Transverse colon (tissue), 4 donors: ENCODE measurements around the gene NGDN.

Experiments used
- CTCF ChIP-seq, 5 experiments: fragments of 200-600 bp in 3 of 5; fragments of 450-650 bp in 2 of 5; sonication (generic) in 3 of 5; IDR thresholded peaks; 1 replicate in 2 of 5; 2 replicates in 3 of 5; pipeline ENCODE4 v1.5.1; 2016 to 2017; ENCODE audit warnings: antibody characterized with exemption in 5 of 5, inconsistent platforms in 3 of 5, mild to moderate bottlenecking in 2 of 5, moderate library complexity in 1 of 5
- EP300 ChIP-seq: sonication (generic); formaldehyde crosslinking; IDR thresholded peaks from one replicate; pipeline ENCODE4 v1.6.1; 2017; ENCODE audit warnings: antibody characterized with exemption, low read depth
- POLR2A ChIP-seq: fragments of 450-650 bp; IDR thresholded peaks from one replicate; pipeline ENCODE4 v1.6.1; 2016; ENCODE audit warnings: antibody characterized with exemption, mild to moderate bottlenecking, moderate library complexity
- POLR2AphosphoS5 ChIP-seq, 3 donors: sonication (generic); formaldehyde crosslinking; IDR thresholded peaks; one replicate each; pipeline ENCODE4 v1.6.1; 2016; ENCODE audit warnings: antibody characterized with exemption in 3 of 3

DNA sequence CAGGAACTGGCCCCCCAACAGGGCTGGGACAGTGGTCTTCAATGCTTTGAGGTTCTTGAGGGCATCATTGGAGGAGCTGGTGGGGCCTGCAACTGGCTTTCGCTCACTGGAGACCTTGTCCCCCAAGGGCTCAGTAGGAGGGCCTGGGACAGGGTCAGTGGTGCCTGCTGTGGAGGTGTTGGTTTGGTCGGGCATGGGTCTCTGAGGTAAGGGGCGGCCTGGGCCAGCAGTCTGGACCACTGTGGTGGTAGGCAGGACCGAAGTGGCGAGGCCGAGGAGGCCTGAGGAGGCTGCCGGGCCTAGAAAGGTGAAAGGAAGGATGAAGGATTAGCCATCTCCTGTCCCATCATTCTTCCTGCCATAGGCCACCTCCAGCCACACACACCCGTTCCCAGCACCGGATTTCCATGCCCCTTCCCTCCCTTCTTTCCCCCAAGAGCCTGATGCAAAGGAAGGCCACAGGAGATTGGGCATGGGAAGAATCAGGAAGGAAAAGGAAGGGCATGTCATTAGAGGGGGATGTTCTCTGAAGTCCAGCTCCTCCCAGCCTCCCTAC lies 53.2 kb downstream of the NGDN start:
- TF ChIP-seq CTCF (IDR thresholded peaks at IDR 0.05) (no peak), POLR2A (no peak), POLR2AphosphoS5 (IDR thresholded peaks at IDR 0.05) (no peak), EP300 (no peak)
